GM18519 (cell line): Measurements from ENCODE around the gene CPE.
"Not testable (repeated sequence)": the region's sequence is repeated elsewhere in the genome, so short reads cannot be mapped to it uniquely, and the experiment has no call there.

ENCODE experiments used
- ATAC-seq: cut with Tn5 transposase; IDR thresholded peaks from one replicate; pipeline ENCODE4 v1.9.1; 2021; ENCODE audit warnings: mild to moderate bottlenecking, moderate library complexity; ENCODE audit not compliant: unreplicated experiment, low FRiP score

Gene CPE

DNA sequence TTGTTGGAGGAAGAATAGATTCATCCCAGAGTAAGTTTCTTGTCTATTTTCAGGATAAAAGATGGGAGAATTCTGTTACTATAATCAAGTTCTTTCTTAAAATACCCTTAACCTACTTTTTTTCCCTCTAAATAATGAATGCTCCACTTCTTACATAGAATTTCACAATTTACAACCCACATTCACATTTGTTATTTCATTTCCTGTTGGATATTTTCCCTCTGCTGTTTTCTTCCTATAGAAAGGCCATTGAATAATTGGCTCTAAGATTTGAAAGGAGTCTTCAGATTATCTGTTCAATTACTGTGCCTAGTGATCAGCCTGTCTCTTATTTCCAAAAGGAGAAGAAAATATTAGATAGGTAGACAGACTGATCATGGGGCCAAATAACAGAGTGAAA lies 79.7 kb downstream of the CPE start:
- ATAC-seq = no peak

DNA sequence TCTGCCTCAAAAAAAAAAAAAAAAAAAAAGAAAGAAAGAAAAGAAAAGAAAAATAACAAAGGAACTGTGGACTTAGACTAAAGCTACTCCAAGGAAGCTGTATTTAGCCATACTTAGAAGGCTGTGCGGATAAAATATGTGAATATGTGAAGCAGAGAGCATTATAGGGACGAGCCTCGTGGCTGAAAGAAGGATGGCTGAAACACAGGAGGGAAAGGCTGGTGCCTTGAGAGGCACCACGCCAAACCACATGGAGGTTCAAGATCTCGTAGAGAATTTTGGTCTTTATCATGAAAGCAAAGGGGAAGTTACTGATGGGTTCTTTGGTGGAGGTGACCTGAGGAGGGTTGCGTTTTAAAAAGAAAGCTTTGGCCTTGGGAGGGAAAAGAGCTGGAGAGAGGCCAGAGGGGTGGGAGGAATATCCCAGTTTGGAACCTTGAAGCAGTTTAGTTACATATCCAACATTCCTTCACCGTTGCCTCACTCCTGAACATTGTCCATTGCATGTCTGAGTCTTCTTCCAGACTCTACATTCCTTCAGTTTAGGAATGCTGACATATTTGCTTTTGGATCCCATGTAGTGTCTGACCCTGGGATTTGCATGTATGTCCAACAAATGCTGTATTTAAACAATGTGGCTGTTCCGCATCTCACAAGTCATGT lies 82.5 kb downstream of the CPE start:
- no peak for ATAC-seq

DNA sequence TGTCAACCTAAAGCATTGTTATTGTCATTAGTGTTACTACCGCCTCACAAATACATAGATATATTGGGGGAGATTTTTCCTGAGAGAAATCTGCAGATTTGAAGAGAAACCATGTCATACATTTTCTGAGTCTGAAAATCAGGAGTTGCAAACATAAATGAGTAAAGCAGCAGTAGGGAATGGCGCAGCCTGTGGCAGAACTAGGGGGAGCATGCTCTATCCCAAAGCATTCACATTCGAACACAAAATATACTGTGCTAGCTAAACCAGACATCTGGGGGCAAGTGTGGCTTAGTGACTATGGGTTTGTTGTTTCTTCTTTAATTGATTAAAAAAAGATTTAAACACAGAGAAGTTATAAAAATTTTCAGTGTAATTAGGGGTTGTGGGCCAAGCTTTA lies 83.2 kb downstream of the CPE start:
- no peak for ATAC-seq

DNA sequence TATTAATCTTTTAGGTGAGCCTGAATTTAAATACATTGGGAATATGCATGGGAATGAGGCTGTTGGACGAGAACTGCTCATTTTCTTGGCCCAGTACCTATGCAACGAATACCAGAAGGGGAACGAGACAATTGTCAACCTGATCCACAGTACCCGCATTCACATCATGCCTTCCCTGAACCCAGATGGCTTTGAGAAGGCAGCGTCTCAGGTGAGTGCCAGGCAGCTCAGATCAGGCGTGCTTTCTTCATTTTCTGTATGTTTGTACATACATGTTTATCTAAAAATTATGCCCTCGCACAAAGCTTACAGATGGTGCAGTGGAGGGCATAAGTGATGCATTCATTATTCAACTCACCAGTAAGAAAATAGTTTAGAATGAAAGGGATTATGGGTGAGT lies 85.6 kb downstream of the CPE start:
- ATAC-seq = no peak

DNA sequence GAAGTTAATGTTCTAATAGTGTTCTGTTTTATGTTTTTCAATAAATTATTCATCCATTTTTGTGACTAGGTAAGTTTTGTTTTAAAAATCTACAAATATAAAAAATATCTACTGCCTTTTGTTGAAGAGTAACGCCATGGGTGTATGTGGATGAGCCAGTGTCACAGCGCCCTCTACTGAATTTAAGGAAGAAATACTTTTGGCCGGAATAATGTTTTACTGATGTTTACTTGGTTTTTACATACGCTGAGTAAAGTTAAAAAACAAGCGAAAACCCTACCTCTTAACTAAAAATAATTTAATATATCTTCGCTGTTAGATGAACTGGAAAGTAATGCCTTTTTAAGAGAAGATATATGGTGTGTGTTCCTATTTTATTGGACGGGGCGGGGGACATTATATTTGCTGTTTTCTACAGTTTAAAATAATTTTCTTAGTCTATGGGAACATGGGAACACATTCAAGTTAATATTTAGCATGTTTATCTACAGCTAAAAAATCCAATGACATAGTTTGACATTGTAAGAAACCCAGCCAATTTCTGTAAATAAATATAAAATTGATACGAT lies 86.1 kb downstream of the CPE start:
- ATAC-seq = peak; percentile 63

DNA sequence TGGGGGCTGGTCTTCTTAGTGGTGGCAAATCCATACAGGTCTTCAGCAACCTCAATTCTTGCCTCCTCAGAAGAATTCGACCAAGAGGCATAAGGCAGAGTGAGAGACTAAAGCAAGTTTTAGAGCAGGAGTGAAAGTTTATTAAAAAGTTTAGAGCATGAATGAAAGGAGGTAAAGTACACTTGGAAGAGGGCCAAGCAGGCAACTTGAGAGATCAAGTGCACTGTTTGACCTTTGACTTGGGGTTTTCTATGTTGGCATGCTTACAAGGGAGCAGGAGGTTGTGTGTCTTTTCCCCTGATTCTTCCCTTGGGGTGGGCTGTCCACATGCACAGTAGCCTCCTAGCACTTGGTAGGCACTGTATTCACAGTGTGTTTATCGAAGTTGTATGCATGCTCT lies 91.2 kb downstream of the CPE start:
- ATAC-seq = no peak

DNA sequence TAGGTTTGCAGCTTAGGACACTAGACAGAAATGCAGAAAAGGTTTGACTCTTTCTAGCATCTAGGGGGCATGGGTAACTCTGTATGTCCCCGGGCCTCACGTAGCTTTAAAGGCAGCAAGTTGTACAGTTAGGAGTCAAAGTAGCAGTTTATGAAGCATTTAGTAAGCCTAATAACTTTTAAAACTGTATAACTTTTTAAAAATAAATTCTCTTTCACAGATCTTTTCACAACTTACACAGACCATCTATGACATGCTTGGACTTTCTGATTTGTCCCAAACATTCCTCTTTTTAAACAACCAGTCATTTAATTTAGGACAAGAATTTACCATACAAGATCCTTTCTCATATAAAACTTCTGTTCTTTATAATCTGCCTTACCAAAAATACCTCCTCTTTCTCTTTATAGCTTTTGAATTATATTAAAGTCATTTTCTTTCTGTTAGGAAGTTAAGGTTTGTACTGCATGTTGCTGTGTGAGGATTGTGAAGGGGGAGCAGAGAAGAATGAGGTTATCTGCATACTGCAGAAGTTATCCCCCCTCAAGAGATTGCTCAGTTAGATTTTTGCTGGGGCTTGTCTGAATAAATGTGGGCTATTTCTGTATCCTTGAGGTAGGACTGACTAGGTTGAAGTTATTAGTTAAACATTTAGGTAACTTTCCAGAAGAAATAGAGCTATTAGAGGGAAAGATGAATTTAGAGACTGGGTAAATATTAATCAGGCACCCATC lies 94.3 kb downstream of the CPE start:
- ATAC-seq = no peak

DNA sequence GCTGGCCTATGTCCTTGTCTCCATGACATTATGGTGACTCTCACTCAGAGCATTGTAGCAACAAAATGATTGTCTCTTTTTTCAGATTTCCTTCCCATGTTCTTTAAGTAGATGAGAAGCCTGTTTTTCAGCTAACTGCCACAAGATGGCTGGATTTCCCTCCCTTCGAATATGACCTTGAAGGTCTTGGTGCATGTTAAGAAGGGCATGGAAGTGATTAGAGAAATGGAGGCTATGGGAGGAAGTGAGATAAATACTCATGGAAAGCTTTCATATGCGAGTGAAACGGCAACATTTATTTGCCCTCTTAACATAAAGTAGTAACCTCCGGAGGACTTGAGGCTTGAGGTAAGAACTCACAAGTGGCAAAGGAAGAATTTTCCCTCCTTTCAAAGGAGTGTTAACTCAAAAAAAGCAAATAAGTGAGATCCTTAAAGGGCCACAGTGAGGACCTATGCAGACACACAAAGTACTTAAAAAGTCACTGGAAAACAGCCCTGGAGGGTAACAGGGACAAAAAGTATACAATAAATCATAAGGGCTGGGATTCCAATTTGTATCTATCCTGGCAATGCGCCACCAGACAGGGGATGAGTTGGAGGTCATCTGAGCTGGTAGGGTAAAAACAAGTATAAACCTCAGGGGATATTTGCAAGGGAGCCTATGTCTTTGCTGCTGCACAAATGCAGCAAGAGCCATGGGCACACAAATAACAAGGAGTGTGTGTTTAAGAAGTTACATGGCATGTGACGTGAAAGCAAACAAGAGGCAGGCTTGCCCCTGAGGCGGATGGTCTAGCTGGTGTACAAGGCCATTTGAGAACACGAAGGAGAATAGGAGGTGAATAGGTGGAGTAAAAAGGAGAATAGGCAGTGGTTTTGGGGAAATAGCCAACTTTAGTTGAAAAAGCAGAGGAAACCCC lies 96.2 kb downstream of the CPE start:
- no peak for ATAC-seq

DNA sequence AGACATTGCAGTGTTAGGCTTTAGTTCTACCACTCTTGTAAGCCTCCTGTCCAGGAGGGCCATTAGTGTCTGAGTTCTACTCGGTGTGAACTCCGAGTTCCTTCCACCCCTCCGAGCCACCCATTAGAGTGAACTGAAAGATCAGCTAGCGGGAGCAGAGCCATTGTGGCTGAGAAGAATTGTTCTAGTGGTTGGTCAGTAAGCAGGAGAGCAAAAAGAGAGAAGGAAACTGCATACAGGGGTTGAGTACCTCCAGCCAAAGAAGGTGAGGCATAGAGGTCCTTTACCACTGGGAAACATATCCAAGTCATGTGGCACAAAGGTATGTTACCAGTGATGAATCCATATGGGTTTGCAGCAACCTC lies 96.9 kb downstream of the CPE start:
- no peak for ATAC-seq

DNA sequence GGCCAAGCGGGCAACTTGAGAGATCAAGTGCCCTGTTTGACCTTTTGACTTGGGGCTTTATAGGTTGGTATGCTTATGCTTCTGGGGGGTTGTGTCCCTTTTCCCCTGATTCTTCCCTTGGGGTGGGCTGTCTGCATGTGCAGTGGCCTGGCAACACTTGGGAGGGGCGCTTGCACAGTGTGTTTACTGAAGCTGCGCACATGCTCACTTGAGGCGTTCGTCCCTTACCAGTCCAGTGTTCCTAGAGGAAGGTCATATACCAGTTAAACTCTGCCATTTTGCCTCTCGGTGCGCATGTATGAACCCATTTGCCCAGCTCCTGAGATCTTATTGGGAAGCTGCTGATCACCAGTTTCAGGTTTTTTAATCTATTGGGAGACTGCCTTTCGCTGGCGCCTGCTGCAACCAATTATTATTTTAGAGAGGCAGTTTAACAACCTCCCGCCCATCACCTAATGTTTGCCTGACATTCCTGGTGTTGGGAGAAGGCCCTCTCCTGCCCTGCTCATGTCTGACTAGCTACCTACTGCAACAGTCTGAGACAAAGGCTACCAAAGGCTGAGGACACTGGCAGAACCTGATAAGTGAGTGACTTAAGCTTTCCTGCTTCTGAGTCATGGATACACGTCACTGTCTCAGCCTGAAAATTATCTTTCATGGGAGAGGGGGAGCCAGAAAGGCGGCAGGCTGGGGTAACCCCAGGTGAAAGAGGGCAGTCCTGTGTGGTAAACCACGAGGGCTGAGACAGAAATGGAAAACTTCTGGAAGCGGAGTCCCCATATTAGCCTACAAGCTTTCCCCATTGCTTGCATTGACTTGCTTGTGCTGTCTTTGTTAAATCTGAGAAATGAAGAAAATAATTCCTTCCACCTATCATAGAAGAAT lies 97.6 kb downstream of the CPE start:
- no peak for ATAC-seq

DNA sequence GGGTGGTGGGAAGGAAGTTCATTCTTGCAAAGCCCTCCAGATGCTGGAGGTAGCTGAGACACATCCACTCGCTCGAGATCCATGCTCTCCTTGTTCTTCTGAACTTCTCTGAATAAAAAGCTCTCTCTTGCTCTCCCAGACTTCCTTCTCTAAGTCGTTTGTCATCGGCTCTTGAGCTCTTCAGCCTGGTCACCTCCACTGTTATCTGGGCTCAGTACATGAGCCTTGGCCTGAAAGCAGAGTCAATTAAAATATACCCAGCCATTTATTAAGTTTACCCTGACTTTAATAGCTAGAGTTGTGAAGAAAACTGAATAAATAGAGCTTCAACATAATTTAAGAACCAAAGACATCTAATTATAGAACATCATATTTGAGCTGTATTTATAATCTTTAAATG lies 99.0 kb downstream of the CPE start:
- ATAC-seq = no peak

DNA sequence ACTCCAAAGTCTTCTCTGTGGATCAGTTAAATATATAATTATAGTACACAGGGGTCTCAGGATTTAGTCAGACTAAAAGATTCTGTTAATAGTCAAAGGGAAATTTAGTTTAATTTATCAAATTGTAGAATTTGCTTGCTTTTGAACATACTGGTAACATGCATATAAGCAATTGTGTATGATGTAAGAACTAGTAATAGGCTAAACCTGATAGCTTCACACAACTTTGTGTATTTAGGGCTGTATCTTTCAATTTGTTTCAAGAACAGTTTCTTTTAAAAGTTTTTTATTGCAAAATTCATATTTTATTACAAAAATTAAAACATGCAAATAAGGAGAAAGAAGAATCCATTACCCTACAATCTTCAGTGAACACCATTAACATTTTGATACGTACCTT lies 99.5 kb downstream of the CPE start:
- no peak for ATAC-seq

DNA sequence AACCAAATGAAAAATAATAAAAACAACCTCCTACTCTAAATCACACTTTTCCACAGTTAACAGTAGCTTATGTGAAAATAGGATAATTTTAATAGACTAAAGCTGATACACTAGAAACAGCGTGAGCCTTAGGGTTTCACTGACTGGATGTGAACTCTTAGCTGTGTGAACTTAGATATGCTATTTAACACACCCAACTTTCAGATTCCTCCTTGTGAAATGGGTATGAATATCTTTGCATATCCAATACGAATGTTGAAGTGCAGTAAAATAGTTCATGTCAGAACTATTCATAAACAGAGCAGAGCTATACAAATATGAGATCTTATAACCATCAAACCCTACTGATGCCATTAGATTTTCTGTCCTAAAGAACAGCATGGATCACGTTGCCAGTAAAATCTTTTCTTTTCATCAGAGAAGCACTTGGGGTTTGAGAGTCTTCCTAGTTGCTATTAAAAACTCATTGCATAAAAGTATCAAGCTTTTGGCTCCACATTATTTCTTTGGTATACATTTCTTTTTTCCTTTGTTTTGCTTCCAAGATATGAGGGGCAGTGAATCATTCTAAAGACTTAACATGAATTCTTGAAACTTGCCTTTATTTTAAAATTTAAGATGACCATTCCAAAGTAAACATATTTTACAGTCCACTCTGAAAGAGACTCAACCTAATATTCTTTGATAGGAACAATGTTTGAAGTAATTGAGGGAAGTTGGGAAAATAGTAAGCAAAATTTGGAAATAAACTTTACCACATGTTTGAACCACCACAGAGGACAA lies 102.4 kb downstream of the CPE start:
- ATAC-seq = no peak

DNA sequence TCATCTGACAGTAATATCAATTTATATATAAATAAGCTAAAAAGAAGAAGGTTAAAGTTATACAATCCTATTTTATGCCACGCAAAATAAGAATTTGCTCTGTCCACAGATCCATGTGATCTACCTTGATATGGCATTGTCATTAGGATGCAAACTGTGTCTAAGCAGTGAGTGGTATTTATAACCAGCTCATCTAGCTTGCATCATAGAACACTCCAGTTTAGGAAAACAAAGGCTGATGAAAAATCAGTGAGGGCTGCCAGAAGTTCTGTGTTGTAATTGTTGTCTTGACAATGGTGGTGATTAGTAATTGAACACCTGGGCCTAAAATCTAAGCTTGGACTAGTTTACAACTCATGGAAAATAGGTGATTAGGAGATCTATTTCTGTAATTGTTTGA lies 111.0 kb downstream of the CPE start:
- ATAC-seq = no peak

DNA sequence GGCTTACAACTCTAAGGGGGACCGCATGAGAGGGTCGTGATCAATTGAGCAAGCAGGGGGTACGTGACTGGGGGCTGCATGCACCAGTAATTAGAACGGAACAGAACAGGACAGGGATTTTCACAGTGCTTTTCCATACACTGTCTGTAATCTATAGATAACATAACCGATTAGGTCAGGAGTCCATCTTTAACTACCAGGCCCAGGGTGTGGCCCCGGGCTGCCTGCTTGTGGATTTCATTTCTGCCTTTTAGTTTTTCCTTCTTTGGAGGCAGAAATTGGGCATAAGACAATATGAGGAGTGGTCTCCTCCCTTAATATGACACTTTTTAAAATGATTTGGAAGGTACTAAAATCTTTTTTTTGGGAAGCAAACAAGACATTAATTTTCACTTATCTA lies 113.8 kb downstream of the CPE start:
- ATAC-seq = not testable (repeated sequence)

DNA sequence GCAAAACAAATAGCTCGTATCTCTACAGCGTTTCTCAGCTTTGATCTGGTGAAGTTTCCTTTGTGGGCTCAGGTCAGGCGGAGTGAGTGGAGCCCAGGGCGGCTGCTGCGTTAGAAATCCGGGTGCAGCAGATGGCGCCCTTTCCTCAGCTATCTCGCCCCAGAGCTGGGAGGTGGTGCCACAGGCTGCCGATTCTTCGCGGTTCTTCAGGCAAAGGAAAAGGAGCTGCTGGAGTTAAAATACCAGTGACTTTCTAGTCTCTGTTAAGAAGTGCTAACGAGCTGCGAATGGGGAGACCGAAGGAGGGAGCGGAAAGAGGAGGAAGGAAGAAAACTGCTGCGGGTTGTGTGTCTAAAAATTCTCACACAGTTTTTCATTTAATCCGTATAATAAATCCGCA lies 114.6 kb downstream of the CPE start:
- ATAC-seq = peak; percentile 93

DNA sequence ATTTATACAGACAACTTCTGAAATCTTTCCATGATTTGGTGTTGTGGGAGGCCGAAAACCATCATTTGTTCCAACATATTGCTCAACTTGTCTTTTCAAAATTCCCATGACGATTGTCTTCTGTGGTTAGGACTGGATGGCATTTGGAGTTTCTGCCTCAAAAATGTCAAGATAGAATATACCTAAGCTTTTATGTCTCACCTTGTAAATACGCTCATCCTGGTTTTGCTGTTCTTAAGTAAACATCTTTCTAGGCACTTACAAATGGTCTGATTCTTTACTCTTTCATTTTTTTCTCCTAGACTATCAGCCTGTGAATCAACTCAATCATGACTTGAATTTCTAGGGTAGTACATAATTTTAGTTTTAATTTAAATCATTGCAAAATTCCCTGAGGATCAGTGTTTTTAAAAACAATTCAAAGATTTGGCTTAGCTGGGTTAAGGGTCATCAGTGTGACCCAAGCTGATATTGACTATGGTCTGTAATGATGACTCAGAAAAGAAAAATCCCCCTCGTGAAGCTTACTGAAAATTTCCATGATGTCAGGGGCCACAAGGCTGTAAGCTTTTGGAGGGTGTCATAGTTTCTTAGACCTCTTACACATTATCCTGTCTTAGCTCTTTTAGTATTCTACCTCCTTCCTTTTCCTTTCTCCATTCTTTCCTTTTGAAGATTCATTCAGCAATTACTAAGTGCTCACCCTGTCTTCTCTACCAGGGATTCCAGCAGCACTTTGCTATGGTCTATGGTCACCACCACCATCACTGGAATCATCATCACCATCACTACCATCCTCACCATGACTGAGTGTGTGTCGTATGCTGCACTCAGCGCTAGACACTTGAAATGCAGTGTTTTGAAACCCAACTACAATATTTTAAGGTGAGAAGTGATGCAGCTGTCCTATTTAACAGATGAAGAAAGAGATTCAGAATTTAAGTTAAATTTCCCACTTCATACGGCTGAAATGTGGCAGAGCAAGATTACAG lies 124.4 kb downstream of the CPE start:
- ATAC-seq = peak; percentile 72

DNA sequence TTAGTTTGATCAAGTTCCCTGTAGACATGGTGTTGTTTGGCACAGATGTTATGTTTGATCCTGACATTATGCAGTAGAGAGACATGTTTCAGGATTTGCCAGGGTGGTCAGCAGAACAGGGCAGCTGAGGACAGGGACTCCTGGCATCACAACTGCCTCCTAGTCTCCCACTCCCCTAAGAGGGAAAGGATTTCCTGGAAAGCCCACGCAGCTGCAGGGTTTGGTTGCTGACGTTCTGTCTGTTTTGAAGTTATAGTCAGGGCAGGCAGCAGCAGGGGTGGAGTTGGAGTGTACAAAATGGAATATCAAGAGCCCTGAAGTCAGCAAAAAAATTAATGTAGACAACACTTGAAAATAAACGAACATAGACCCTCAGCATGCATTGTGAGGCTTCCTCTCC lies 125.4 kb downstream of the CPE start:
- no peak for ATAC-seq
